T1000 (cell line): ENCODE results near the gene RFX2.

ENCODE experiments used
- DNase-seq: peaks from one replicate; lab custom pipeline; 2025; ENCODE audit warnings: mixed read lengths; lab: John Stamatoyannopoulos, UW

Gene RFX2

DNA sequence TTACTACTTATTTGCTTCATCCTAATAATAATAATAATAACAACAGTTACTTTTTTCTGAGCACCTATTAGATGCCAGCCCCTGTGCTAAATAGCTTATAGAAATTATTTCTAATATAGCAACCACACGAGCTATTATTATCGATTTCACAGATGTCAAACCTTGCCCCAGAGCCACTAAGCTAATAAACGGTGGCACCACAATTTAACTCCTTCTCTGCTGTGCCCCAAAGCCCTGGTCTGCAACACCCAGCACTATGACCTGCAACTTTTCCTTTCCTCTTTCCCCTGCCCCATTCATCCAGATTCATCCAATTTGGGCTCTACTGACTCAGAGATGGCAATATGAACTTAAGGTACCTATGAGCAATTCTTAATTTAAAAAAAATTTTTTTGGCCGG lies 6.4 kb downstream of the RFX2 start:
- DNase-seq = no peak

GRCh38 chr19:6103217-6103644 lies 7.1 kb downstream of the RFX2 start:
- DNase-seq = peak; percentile 48

DNA sequence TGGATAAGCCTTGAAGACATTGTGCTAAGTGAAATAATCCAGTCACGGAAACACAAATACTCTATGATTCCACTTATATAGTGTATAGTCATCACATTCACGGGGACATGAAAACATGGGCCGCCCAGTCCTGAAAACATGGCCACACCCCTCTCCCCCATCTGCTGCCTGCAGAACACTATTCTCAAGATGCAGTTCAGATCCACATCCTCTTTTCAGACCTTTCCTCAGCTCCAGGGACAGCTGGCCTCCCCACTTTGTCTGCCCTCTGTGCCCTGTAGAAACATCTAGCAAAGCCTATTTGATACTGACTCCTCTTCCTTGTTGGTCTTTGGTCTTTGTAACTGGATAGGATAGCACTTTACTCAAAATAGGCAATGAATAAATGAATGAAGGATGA lies 8.3 kb downstream of the RFX2 start:
- DNase-seq = no peak

DNA sequence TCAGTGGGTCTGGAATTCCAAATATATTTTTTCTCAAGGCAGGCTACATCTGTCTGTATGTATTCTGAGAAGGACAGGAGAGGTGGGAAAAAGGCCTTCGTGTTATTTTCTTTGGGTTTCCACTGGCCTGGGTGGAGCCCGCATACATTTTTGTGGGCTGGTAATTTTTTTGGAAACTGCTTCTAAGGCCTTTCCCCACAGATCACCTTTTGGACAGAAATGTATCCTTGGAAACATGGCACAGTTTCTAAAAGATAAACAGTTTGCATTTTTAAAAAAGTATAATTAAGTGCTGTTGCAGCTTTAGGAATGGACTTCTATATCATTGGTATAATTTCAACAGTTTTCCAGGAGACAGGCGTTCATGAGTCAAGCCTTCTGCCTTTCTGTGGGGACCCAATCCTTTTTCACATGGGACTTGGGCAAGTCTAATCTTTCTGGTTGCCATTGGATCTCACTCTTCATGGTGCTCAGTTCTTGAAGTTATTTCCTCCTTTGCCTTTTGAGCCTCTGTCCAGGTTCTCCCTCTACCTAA lies 8.9 kb downstream of the RFX2 start:
- no peak for DNase-seq

GRCh38 chr19:6100284-6100915 lies 9.9 kb downstream of the RFX2 start:
- no peak for DNase-seq

DNA sequence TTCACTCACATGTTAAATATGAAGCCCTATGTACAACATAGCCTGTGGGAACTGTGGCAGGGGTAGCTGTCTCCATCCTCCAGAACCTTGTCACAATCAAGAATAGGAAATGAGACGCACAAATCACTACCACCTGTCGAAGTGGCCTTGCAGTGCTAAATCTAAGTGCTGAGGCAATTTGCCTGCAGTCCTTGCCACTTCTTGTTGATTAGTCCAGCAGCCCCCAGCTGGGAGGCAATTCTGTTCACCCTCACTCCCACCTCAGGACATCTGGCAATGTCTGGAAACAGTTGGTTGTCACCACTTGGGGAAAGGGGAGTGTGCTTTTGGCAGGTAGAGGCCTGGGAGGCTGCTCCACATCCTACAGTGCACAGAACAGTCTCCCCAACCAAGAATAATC lies 10.7 kb downstream of the RFX2 start:
- DNase-seq = no peak

GRCh38 chr19:6099033-6099432 lies 11.3 kb downstream of the RFX2 start:
- no peak for DNase-seq

GRCh38 chr19:6098574-6098973 lies 11.7 kb downstream of the RFX2 start:
- no peak for DNase-seq

GRCh38 chr19:6097911-6098310 lies 12.4 kb downstream of the RFX2 start:
- no peak for DNase-seq

GRCh38 chr19:6095760-6096159 lies 14.5 kb downstream of the RFX2 start:
- no peak for DNase-seq

DNA sequence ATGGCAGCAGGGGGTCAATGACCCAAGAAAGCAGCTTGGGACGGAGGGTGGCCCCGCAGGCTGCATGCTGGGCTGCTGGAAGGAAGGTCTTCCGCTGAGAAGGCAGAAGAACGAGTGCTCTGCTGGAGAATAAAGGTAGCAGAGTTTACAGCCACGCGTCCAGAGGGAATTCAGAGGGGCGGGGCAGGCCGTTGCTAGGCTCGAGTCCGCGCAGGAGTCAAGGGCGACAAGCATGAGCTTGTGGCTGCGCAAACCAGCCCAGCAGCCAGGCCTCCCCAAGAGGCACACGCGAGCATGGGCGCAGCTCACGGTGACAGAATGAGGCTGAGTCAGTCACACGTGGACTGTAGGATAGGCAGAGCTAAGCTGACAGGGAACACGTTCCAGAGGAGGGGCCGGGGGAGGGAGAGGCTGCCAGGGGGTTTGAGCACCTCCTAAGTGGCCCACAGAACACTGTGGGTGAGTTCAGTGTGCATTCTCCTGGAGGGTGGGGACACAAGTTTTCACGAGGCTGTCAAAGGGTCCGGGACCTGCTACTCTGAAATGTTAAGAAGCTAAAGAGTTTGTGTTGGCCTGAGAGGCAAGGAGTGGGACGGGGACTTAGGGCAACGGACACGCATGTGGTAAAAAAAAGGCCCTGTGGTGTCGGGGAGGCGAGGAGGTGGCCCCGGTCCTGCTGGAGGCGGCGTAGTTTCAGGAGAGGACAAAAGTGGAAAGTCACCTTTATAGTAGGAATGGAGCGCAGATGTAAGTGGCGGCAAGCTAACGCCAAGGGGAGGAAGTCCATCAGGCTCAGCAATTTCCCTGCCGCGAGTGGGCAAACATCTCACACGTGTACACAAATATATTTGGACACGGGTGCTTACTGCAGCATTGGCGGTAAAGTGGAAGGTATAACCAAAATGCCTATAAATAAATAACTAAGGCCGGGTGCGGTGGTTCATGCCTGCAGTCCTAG lies 17.7 kb downstream of the RFX2 start:
- peak; percentile 71 for DNase-seq

DNA sequence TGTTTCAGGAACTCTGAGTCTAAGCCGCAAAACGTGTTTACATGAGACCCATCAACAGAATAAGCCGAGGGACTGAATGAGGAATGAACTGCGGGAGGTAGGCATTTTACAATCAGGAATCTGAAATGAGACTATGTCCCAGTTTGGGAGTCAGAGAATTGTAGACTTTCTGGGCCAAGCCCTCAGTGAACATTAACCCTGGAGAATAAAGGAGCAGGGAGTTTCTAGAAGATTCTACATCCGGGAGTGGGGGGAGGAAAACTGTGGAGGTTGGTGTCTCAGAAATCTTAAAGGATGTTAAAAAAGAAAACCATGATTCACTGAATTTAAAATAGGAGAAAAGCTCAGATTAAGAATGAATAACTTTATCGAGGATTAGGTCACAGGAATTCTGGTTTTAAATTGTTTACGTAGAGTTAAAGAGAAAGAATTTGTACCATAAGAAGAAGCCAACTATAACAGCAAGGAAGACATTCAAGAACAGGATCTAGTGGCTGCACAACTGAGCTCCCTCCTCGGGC lies 18.5 kb downstream of the RFX2 start:
- DNase-seq = no peak

DNA sequence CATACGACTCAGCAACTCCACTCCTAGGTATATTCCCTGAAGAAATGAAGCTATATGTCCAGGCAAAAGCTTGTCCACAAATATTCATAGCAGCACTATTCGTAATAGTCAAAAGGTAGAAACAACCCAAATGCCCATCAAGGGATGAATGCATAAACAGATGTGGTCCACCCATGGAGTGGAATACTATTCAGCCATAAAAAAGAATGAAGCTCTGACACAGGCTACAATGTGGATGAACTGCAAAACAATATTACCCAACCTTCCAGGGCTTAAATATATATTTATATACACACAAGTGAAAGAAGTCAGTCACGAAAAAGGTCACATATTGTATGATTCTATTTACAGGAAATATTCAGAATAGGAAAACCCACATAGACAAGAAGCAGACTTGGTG lies 19.7 kb downstream of the RFX2 start:
- no peak for DNase-seq

GRCh38 chr19:6088602-6089049 lies 21.7 kb downstream of the RFX2 start:
- DNase-seq = no peak

DNA sequence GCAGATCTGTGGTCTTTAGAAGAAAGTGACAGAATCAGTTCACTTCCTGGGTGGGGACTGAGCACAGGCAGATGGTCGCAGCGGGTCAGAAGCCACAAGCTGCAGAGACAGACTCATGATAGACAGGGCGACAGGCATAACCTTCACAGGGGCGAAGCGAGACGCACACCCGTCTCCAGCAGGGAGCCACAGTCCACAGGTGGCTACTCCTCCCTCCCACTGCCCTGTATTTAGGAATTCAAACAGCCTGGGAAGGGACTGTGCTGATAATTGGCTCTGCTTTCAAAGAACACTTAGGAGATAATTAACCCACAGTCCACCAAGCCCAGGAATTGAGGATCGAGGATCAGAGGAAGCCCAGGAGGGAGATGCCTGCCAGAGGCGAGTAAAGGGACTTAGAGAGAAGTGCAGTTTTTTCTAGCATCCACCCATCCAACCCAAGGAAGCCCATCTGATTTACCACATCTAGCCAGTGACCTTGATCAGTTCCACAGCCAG lies 23.2 kb downstream of the RFX2 start:
- DNase-seq = no peak

GRCh38 chr19:6086068-6086788 lies 24.1 kb downstream of the RFX2 start:
- no peak for DNase-seq

DNA sequence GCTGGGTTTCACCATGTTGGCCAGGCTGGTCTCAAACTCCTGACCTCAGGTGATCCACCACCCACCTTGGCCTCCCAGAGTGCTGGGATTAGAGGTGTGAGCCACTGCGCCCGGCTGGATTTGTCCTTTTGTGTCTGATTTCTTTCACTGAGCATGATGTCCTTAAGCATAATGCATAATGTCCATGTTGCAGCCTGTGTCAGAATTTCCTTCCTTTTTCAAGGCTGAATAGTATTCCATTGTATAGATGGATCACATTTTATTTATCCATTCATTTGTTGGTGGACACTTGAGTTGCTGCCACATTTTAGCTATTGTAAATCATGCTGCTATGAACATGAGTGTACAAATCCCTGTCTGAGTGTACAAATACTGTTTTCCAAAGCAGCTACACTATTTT lies 25.5 kb downstream of the RFX2 start:
- DNase-seq = no peak

DNA sequence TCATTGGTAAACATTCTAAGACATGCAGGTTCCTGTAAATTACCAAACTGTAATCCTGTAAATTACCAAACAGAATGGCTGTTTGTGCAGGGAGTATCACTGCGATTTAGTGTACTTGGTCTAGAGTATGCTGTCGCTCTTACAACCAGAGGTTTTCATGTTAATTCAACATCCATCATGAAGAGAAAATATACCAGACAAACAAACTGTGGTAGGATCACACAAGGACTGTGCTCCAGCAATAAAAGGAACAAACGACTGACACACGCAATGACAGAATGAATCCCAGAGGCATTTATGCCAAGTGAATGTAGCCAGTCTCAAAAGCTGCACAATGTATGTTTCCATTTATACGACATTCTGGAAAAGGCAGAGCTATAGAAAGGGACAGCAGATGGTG lies 31.2 kb downstream of the RFX2 start:
- DNase-seq = no peak

GRCh38 chr19:6078068-6078467 lies 32.2 kb downstream of the RFX2 start:
- no peak for DNase-seq

- peak; percentile 25 for DNase-seq
These were observed 33.4 kb downstream of the RFX2 start for GRCh38 chr19:6076675-6077463.

DNA sequence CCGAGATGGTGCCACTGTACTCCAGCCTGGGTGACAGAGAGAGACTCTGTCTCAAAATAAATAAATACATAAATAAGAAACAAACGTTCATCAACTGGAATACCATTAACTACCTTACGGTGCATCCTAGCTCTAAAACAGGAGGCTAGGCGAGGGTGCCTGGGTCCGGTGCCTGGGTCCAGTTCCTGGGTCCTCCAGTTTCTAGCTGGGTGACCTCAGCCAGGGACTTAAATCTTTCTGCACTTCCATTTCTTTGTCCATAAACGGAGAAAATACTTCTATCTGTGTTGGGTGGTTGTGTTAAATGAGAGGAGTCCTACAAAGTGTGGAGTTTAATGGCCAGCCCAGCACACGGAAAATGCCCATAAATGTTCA lies 34.0 kb downstream of the RFX2 start:
- DNase-seq = no peak
